Prostate gland (tissue), 2 donors: Measurements from ENCODE around the gene TCERG1.

ENCODE experiments used
- POLR2A ChIP-seq: fragments of 450-650 bp; IDR thresholded peaks from one replicate; pipeline ENCODE4 v1.6.1; 2016; ENCODE audit warnings: antibody characterized with exemption, mild to moderate bottlenecking
- TF ChIP-seq, protein P1 (sequence below), 4 experiments: fragments of 200-600 bp in 2 of 4; fragments of 450-650 bp in 2 of 4; sonication (generic) in 2 of 4; IDR thresholded peaks; 1 replicate in 3 of 4; 2 replicates in 1 of 4; pipeline ENCODE4 v1.5.1; 2016 to 2019; ENCODE audit warnings: antibody characterized with exemption in 4 of 4, mild to moderate bottlenecking in 2 of 4, moderate library complexity in 2 of 4

DNA sequence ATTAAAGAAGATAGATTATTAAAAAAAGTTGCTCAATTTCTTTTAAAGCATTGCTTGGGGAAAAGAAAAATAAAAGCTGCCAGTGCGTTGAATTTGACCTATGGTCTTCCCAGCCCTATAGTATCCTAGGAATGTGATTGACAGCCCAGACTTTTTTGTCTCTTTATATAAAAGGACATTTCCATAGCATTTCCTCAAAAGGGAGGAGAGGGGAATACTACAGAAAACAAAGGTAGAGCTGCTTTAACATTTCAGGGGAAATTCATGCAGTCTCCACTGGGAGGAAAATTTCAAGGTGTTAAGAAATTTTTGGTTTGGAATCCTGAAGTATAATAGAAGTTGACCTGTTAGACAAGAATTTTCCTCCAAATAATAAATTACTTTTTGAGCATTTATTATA lies 86.7 kb downstream of the TCERG1 start:
- TF ChIP-seq, protein P1, sequence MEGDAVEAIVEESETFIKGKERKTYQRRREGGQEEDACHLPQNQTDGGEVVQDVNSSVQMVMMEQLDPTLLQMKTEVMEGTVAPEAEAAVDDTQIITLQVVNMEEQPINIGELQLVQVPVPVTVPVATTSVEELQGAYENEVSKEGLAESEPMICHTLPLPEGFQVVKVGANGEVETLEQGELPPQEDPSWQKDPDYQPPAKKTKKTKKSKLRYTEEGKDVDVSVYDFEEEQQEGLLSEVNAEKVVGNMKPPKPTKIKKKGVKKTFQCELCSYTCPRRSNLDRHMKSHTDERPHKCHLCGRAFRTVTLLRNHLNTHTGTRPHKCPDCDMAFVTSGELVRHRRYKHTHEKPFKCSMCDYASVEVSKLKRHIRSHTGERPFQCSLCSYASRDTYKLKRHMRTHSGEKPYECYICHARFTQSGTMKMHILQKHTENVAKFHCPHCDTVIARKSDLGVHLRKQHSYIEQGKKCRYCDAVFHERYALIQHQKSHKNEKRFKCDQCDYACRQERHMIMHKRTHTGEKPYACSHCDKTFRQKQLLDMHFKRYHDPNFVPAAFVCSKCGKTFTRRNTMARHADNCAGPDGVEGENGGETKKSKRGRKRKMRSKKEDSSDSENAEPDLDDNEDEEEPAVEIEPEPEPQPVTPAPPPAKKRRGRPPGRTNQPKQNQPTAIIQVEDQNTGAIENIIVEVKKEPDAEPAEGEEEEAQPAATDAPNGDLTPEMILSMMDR (IDR thresholded peaks at IDR 0.05), result no peak
- no peak for TF ChIP-seq POLR2A
